Memory B cell (primary cell): ENCODE data around the gene DCTN5.

ENCODE experiments used
- ATAC-seq: fragments of 150-1000 bp; cut with Tn5 transposase; 2 replicates; pipeline ENCODE4 v1.10.0; 2021; ENCODE audit warnings: low read depth, mild to moderate bottlenecking, moderate library complexity
- DNase-seq, 2 donors: peaks; one replicate each; pipeline ENCODE4 v3.0.0; 2022; ENCODE audit warnings: low spot score in 2 of 2
- H3K27ac Mint-ChIP-seq: one replicate; pipeline ENCODE4 v1.8.0; 2022; ENCODE audit warnings: mild to moderate bottlenecking, moderate library complexity, mixed read lengths
- H3K27me3 Mint-ChIP-seq: one replicate; pipeline ENCODE4 v1.8.0; 2022; ENCODE audit warnings: mixed read lengths
- H3K36me3 Mint-ChIP-seq: one replicate; pipeline ENCODE4 v1.8.0; 2022; ENCODE audit warnings: mild to moderate bottlenecking, mixed read lengths
- H3K4me1 Mint-ChIP-seq: one replicate; pipeline ENCODE4 v1.8.0; 2022; ENCODE audit warnings: mixed read lengths
- H3K4me3 Mint-ChIP-seq: one replicate; pipeline ENCODE4 v1.8.0; 2022; ENCODE audit warnings: mild to moderate bottlenecking, moderate library complexity, mixed read lengths
- H3K9me3 Mint-ChIP-seq: one replicate; pipeline ENCODE4 v1.8.0; 2022; ENCODE audit warnings: mixed read lengths

DCTN5 gene

GRCh38 chr16:23673971-23674614 is 32.8 kb downstream of the DCTN5 start:
- ATAC-seq (no peak), DNase-seq (no peak)
- H3K4me1 Mint-ChIP-seq = peaks cover 18% of the 10 kb centered on the region
- H3K27me3 Mint-ChIP-seq = no peaks in the 10 kb centered on the region
- no peaks in the 10 kb centered on the region for H3K9me3 Mint-ChIP-seq
- peaks cover 9% of the 10 kb centered on the region for H3K36me3 Mint-ChIP-seq
- H3K27ac Mint-ChIP-seq = no peak overlapping the region
- no peak overlapping the region for H3K4me3 Mint-ChIP-seq

- Mint-ChIP-seq H3K27ac (peak overlapping the region; percentile 28), H3K4me3 (no peak overlapping the region), H3K4me1 (peaks cover 12% of the 10 kb centered on the region), H3K36me3 (no peaks in the 10 kb centered on the region), H3K9me3 (no peaks in the 10 kb centered on the region), H3K27me3 (no peaks in the 10 kb centered on the region)
- DNase-seq (no peak), ATAC-seq (no peak)
These were observed 35.7 kb downstream of the DCTN5 start for GRCh38 chr16:23676924-23677480.

- H3K4me3 Mint-ChIP-seq = peak within 1 kb of the TSS; percentile 88
- peak; percentile 34 to 59 for DNase-seq
- peak; percentile 96 for ATAC-seq
These were observed 37.4 kb downstream of the DCTN5 start, which contains the start of gene PLK1 for GRCh38 chr16:23678430-23679273. PLK1 (plus strand) TSS chr16:23678889; CDS start chr16:23678933, 44 bp downstream.

GRCh38 chr16:23679274-23679985 is 38.2 kb downstream of the DCTN5 start:
- DNase-seq = peak in 1 of 2 donors; percentile 9
- no peak overlapping the region for H3K27ac Mint-ChIP-seq
- H3K4me1 Mint-ChIP-seq = peaks cover 12% of the 10 kb centered on the region
- no peaks in the 10 kb centered on the region for H3K27me3 Mint-ChIP-seq
- H3K36me3 Mint-ChIP-seq = peaks cover 4% of the 10 kb centered on the region
- ATAC-seq = peak; percentile 18
- H3K4me3 Mint-ChIP-seq = peak overlapping the region; percentile 88
- H3K9me3 Mint-ChIP-seq = no peaks in the 10 kb centered on the region

More at GRCh38 chr16:23678430-23679273, 37.4 kb downstream of the DCTN5 start, which contains the start of gene PLK1:
- peaks cover 2% of the 10 kb centered on the region for H3K36me3 Mint-ChIP-seq
- H3K4me1 Mint-ChIP-seq = peaks cover 12% of the 10 kb centered on the region
- H3K9me3 Mint-ChIP-seq = no peaks in the 10 kb centered on the region
- H3K27me3 Mint-ChIP-seq = no peaks in the 10 kb centered on the region
- no peak within 1 kb of the TSS for H3K27ac Mint-ChIP-seq

GRCh38 chr16:23679986-23680336 is 38.7 kb downstream of the DCTN5 start:
- ATAC-seq = no peak
- peaks cover 12% of the 10 kb centered on the region for H3K4me1 Mint-ChIP-seq
- no peaks in the 10 kb centered on the region for H3K9me3 Mint-ChIP-seq
- no peak overlapping the region for H3K27ac Mint-ChIP-seq
- no peaks in the 10 kb centered on the region for H3K27me3 Mint-ChIP-seq
- no peak for DNase-seq
- H3K36me3 Mint-ChIP-seq = peaks cover 4% of the 10 kb centered on the region
- H3K4me3 Mint-ChIP-seq = no peak overlapping the region

- DNase-seq = no peak
- ATAC-seq = no peak
- Mint-ChIP-seq H3K27ac (no peak overlapping the region), H3K27me3 (no peaks in the 10 kb centered on the region), H3K36me3 (peaks cover 6% of the 10 kb centered on the region), H3K4me1 (peaks cover 12% of the 10 kb centered on the region), H3K9me3 (no peaks in the 10 kb centered on the region), H3K4me3 (no peak overlapping the region)
These were observed 40.9 kb downstream of the DCTN5 start for GRCh38 chr16:23682181-23682580.

GRCh38 chr16:23683487-23683886 is 42.2 kb downstream of the DCTN5 start:
- Mint-ChIP-seq H3K27me3 (no peaks in the 10 kb centered on the region), H3K27ac (no peak overlapping the region), H3K36me3 (peaks cover 8% of the 10 kb centered on the region), H3K4me1 (peaks cover 8% of the 10 kb centered on the region), H3K9me3 (no peaks in the 10 kb centered on the region), H3K4me3 (no peak overlapping the region)
- ATAC-seq (no peak), DNase-seq (no peak)

- Mint-ChIP-seq H3K4me3 (no peak overlapping the region), H3K9me3 (no peaks in the 10 kb centered on the region), H3K4me1 (no peaks in the 10 kb centered on the region), H3K27ac (no peak overlapping the region), H3K27me3 (no peaks in the 10 kb centered on the region), H3K36me3 (peaks cover 18% of the 10 kb centered on the region)
- DNase-seq = no peak
- no peak for ATAC-seq
These were observed 46.0 kb downstream of the DCTN5 start for GRCh38 chr16:23687034-23687808.

- no peaks in the 10 kb centered on the region for H3K9me3 Mint-ChIP-seq
- DNase-seq (no peak), ATAC-seq (no peak)
- peaks cover 16% of the 10 kb centered on the region for H3K36me3 Mint-ChIP-seq
- H3K4me1 Mint-ChIP-seq = peaks cover 2% of the 10 kb centered on the region
- no peak overlapping the region for H3K27ac Mint-ChIP-seq
- H3K4me3 Mint-ChIP-seq = no peak overlapping the region
- no peaks in the 10 kb centered on the region for H3K27me3 Mint-ChIP-seq
These were observed 48.3 kb downstream of the DCTN5 start for GRCh38 chr16:23689442-23690187.

- Mint-ChIP-seq H3K4me3 (no peak overlapping the region), H3K36me3 (peaks cover 14% of the 10 kb centered on the region), H3K4me1 (peaks cover 5% of the 10 kb centered on the region), H3K27me3 (peaks cover under 1% of the 10 kb centered on the region), H3K27ac (no peak overlapping the region), H3K9me3 (no peaks in the 10 kb centered on the region)
- DNase-seq = no peak
- ATAC-seq = no peak
These were observed 49.7 kb downstream of the DCTN5 start for GRCh38 chr16:23690771-23691482.

- H3K36me3 Mint-ChIP-seq = peaks cover 14% of the 10 kb centered on the region
- no peak overlapping the region for H3K27ac Mint-ChIP-seq
- ATAC-seq (no peak), DNase-seq (no peak)
- H3K9me3 Mint-ChIP-seq = no peaks in the 10 kb centered on the region
- H3K4me3 Mint-ChIP-seq = no peak overlapping the region
- peaks cover 5% of the 10 kb centered on the region for H3K4me1 Mint-ChIP-seq
- H3K27me3 Mint-ChIP-seq = peaks cover 4% of the 10 kb centered on the region
These were observed 50.4 kb downstream of the DCTN5 start for GRCh38 chr16:23691483-23692189.
